Hippocampal formation (tissue), 2 donors: ENCODE results near the gene ATP4B.
"Not testable (repeated sequence)": the region's sequence is repeated elsewhere in the genome, so short reads cannot be mapped to it uniquely, and the experiment has no call there.

Experiments
- DNase-seq, 2 donors: peaks; one replicate each; lab custom pipeline; 2025; lab: John Stamatoyannopoulos, UW

The ATP4B gene

DNA sequence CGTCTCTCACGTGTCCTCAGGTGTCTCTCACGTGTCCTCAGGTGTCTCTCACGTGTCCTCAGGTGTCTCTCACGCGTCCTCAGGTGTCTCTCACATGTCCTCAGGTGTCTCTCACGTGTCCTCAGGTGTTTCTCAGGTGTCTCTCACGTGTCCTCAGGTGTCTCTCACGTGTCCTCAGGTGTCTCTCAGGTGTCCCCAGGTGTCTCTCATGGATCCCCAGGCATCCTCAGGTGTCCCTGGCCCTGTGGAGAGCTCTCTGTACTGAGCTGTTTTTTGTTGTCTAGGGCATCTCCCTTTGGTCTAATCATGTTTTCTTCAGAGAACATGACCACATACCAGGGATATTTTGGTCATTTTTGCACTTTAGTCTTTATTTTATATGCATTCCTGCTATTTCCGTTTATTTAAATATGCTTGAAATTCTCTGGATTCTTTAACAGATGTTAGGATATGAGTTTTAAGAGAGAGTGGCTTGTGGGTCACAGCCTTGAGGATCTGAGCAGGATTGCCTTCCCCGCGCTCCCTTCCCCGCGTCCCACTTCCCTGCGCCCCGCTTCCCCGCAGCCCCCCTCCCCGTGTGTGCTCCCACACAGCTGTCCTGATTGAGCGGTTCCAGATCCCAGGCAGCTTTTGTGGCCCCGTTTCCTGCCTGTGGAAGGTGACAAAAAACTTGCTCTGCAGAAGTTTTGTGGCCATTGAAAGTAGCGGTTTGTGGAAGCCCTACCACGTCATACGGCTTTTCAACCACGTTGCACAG lies 31.9 kb downstream of the ATP4B start:
- no peak for DNase-seq

DNA sequence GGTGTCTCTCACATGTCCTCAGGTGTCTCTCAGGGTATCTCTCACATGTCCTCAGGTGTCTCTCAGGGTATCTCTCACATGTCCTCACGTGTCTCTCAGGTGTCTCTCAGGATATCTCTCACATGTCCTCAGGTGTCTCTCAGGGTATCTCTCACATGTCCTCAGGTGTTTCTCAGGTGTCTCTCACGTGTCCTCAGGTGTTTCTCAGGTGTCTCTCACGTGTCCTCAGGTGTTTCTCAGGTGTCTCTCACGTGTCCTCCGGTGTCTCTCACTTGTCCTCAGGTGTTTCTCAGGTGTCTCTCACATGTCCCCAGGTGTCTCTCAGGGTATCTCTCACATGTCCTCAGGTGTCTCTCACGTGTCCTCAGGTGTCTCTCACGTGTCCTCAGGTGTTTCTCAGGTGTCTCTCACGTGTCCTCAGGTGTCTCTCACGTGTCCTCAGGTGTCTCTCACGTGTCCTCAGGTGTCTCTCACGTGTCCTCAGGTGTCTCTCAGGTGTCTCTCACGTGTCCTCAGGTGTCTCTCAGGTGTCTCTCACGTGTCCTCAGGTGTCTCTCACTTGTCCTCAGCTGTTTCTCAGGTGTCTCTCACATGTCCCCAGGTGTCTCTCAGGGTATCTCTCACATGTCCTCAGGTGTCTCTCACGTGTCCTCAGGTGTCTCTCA lies 33.2 kb downstream of the ATP4B start:
- not testable (repeated sequence) for DNase-seq

DNA sequence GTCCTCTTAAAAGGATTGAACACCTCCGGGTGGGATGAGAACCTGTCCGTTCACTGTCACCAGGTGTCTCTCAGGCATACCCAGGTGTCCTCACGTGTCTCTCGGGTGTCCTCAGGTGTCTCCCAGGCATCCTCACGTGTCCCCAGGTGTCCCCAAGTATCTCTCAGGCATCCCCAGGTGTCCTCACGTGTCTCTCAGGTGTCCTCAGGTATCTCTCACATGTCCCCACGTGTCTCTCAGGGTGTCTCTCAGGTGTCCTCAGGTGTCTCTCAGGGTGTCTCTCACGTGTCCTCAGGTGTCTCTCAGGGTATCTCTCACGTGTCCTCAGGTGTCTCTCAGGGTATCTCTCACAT lies 33.8 kb downstream of the ATP4B start:
- no peak for DNase-seq

DNA sequence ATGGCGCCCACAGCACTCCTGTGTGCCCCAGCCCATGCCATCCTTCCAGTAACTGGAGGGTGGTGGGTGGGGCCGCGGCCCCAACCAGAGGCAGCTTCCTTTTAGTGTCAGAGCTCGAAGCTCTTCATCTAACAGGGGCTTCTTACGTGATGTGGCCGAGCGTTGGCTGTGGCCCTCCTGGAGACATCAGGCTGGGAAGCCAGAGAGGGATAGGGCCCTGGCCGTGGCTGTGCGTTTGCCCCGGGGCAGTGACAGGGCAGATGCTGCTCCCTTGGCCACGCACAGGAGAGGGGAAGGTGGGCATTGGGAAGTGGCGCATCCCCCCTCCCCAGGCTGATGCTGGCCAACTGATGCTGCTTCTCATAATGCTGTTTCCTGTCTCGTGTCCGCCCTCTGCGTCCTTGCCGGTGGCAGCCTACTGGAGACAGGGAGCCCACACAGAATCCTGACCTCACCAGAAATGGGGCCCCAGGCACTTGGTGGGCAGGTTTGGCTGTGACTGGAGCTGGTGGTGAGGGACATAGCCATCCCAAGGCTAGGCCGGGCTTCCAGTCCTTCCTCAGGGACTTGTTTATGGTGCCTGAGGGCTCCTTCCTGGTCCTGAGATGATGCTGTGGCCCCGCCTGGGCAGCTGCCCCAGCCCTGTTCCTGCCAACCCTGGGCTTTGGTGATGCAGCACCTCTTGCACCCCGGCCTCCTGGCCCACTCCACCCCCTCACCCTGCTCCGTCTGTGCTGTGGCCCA lies 34.3 kb downstream of the ATP4B start:
- DNase-seq = no peak

DNA sequence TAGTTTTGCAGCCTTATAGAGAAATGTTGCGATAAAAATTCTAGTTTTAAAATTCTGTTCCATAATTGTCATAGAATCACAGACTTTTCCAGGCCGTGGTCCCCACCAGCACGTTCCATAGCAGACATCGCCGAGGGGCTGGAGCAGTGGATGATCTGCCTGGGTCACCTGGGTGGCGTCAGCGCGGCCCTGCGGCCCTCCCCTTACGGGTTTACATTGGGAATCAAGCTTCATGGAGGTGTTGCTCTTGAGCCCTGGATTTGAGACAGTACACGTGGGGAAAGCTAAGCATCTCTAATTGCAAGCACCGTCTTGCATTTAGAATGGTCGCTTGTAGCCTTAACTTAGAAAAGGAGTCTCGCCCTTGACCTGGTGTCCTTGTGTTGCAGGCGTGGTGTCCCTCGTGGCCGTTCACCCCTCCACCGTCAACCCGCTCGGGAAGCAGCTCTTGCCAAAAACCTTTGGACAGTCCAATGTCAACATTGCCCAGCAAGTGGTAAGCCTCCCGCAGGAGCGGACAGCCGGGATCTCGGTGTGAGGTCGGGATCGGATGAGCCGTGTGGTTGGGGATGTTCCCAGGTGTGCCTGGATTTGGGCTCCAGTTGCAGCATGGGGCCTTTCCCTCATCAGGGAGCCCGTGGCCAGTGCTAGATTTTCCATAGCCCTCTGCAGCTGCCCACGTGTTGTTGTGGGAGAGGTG lies 35.1 kb downstream of the ATP4B start:
- DNase-seq = no peak

DNA sequence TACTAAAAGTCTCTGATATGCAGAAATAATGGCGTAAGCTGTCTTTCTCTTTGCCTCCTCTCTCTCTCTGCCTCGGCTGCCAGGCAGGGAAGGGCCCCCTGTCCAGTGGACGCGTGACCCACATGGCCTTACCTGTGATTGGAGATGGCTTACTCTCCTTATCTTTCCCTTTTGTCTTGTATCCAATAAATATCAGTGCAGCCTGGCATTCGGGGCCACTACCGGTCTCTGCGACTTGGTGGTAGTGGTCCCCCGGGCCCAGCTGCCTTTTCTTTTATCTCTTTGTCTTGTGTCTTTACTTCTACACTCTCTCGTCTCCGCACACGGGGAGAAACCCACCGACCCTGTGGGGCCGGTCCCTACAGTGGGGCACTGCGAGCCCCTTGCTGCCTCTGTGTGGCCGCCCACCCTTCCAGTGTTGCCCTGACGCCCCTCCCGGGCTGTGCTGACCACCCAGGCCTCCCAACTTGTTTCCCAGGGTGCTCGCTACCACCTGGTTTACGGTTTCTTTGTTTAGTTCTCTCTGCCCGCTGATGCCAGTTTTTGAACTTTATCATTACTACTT lies 35.9 kb downstream of the ATP4B start:
- DNase-seq = not testable (repeated sequence)

DNA sequence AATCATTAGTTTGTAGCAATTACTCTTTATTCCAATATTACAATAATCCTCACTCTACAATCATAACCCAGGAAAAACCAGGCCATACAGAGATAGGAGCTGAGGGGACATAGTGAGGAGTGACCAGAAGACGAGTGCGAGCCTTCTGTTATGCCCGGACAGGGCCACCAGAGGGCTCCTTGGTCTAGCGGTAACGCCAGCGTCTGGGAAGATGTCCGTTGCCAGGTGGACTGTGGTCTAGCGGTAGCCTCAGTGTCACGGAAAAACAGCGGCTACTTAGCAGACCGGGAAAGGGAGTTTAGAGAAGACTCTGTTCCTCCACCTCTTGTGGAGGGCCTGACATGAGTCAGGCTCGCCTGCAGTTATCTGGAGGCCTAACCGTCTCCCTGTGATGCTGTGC lies 36.5 kb downstream of the ATP4B start:
- not testable (repeated sequence) for DNase-seq

DNA sequence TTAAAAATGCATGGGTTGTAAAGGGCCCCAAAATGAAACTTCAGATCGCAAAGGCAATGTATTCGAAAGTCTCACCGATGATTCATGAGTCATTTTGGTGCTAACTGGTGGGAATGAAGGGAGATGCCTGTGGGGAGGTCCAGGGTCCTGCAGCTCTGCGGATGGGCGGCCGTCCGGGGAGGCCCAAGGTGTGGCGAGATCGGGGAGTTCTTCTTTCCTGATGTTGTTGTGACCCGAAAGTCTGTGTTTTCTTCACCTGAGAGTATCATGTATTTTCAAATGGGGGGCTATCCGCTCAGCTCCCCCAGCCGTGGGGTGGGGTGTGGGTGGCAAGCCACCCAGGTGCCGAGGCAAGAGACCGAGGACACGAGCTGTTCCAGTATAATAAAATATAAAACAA lies 37.0 kb downstream of the ATP4B start:
- no peak for DNase-seq

DNA sequence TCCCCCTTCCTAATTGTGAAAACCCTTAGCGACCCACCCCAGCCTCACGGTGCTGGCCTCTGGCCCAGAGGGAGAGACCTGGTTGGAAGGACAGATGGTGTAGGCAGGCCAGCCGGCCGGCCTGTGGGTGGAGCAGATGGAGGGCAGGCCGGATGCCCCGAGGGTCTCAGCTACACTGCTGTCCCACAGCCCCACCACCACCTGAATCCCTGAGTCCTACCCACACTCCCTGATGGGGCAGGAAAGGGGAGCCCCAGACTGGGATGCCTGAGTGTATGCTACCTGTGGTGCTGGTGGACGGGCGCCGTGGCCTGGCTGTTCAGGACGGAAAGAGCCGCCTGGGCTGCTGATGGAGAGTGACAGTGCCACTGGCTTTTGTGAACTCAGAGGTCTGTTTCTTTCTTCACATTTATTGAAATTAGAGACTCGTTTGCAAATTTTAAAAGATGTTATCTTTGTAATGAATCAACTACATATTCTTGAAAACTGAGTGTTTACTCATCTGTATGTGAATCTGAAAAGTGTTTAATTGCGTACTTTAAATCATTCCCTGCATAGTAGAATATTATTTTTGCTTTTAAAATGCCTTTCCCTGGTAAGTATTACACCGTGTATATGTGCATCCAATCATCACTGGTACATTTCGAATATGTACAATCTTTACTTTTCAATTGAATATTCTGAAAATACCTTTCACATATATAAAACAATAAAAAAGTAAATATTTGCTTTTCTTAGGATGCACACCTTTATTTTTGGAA lies 37.8 kb downstream of the ATP4B start:
- DNase-seq = no peak

DNA sequence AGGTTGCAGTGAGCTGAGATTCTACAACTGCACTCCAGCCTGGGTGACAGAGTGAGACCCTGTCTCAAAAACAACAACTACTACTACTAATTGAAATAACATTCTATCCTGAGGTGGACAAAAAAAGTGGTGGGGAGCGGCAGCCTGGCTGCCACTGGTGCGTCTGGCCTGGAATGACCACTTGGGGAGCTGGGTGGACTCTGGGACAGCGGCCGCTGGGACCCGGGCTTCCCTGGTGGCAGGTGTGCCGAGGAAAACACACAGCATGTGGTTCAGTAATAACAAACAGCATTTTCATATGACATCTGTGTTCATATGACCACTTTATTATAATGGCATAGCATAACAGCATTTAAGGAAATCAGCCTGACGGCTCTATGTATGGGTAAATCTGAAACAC lies 39.5 kb downstream of the ATP4B start:
- no peak for DNase-seq

DNA sequence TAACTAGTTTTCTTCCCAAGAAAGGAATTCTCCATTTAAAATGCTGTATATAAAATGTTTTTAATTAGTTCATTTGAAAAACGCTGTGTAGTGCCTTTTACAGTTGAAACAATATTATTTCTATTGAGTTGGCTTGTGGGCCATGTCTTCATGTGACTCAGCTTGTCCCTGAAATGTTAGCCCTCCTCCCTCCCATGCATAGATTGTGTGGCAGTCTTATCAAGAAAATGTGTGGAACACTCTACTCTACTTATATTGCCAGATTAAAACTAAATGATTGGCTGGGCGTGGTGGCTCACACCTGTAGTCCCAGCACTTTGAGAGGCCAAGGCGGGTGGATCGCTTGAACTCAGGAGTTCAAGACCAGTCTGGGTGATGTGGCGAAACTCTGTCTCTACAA lies 40.0 kb downstream of the ATP4B start:
- no peak for DNase-seq

DNA sequence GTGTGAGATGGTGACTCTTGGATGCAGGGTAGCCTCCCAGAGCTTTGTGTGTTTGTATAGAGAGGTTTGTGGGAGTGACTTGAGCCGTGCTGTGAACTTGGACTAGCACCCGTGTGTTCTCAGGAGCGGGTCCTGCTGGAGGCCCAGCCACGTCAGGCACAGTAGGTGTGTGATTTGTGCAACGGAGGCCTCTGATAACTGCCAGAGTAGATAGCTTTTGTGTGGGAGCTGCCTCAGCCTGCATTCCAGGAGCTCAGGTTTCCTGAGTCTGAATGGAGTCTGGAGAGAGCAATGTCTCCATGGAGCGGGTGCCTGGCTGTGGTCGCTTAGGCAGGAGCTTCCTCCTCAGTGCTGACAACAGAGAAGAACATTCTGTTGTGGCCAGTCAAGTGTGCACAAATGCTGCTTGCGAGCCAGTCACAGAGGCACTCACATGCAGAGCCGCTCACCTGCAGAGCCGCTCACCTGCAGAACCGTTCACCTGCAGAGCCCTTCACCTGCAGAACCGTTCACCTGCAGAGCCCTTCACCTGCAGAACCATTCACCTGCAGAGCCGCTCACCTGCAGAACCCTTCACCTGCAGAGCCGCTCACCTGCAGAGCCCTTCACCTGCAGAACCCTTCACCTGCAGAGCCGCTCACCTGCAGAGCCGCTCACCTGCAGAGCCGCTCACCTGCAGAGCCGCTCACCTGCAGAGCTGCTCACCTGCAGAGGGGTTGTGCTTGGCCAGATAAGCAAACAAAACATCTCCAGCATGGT lies 40.8 kb downstream of the ATP4B start:
- no peak for DNase-seq

DNA sequence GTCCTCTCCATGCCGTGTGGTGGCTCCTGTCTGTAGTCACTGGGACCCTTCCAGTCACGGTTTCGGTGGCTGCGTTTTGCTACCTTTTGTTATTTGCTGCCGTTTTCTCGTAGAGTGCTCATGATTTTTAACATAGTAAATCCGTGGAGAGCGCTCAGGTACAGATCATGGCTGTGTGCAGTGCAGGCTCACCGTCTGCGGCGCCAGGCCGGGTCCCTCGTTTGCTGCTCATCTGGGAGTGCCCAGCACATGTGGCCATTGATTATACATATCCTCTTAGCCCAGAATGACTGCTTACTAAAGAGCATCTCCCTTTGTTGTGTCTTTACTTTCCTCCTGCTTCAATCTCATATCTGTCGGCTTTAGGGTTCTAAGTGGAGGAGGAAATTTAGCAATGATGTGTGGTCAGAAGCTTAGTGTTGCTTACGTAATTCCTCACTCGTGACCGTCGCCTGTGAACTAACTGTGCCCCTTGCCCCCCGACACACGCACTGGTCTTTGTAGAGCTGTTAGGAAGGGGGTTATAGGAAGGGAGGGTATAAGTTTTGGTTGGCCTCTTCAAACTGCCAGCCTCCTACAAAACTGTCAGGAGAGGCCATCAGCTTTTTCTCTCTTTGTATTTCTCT lies 41.6 kb downstream of the ATP4B start:
- DNase-seq = no peak

DNA sequence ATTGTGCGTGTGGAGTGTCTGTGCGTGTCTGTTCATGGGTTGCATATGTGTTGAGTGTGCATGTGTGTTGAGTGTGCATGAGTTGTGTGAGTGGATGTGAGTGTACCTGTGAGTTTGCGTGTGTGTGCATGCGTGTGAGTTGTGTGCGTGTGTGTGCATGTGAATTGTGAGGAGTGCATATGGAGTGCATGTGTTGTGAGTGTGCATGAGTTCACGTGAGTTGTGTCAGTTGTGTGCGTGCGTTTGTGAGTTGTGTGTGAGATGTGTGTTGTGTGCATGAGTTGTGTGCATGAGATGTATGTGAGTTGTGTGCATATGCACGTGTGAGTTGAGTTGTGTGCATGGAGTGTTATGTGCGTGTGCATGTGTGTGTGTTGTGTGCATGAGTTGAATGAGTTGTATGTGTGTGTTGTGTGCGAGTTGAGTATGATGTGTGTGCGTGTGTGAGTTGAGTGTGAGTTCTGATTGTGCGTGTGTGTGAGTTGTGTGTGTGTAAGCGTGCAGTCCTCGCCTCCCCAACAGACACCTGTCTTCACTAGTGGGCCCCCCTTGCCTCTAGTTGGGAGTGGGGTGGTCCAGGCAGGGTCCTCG lies 44.1 kb downstream of the ATP4B start:
- DNase-seq = no peak

DNA sequence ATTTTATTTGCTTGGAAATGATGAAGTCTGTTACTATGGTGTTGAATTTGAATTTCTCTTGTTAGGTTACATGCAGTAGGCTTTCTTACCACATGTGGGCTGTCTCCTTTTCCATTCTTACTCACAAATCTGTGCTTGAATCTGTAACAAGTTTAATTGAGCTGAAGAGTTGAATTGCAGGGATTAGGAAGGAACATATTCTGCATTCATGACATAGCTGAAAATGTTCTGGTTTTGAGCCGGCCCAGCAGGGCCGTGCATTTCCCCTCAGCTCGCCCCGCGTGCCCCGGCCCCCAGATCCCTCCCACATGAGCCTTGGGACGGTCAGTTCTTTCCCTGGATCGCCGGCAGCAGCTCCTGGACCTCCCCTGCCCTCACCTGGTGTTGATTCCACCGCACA lies 45.4 kb downstream of the ATP4B start:
- DNase-seq = no peak

DNA sequence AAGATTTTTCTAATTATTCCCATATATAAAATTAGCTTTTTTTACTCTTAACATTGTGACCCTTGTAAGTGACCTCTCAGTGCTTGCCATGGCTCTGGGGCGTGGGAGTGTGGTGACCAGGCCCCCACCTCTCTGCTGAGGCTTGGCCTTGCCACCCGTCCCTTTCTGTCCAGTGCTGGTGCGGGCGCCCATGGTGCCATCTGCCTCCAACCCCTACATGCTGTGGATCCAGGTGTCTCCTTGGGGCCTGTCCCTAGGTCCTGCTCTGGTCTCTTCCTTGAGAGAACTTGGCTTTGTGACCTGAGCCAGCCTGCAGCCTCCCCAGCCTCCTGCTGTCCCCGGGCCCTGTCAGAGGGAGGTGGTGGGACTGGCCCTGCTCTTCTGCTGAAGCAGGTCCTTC lies 46.0 kb downstream of the ATP4B start:
- DNase-seq = no peak

DNA sequence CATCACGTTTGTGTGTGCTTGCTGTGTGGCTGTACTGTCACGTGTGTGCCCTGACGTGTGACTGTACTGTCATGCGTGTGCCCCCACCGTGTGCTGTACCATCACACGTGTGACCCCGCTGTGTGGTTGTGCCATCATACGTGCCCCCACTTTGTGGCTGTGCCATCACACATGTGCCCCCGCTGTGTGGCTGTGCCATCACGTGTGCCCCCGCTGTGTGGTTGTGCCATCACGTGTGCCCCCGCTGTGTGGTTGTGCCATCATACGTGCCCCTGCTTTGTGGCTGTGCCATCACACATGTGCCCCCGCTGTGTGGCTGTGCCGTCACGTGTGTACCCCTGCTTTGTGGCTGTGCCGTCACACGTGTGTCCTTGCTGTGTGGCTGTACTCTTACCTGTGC lies 47.7 kb downstream of the ATP4B start:
- no peak for DNase-seq

DNA sequence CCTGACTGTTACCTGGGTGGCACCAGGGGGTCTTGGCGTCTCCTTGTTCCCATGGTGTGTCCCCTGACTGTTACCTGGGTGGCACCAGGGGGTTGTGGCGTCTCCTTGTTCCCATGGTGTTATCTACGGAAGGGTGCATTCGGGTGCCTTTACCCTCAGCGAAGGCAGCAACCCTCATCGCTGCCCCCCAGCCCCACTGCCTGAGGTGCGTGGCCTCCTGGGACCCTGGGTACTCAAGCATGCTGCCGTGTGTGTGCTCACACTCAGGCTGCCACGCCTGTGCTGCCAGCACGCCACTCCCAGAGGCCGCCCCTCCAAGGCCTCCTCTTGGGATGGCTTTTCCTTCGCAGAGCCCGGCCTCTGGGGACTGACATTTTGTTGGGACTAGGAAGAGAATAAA lies 48.4 kb downstream of the ATP4B start:
- no peak for DNase-seq

DNA sequence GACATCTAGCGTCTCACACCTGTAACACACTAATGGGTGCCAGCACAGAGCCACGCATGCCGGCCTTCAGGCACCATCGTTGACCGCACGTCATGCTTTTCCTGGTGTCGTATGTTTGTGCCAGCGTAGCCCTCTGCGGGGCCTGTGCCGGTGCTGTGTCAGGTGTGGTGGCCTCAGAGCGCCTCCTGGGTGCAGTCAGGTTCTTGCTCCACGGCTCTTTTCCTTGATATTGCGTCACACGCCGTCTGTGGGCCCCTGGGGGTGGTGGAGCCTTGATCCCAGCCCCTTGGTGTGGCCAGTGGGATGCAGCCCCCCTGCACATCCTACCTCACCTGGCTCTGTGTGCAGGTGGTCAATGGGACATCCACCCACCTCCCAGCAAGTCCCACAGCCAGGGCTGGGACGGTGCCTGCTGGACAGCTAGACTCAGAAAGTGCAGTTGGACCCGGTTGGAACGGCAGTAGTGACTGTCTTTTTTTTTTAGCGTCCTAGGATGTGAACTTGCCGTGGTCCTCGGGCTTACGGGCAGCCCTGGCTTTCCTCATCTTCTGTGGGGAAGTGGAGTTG lies 48.9 kb downstream of the ATP4B start:
- no peak for DNase-seq
